Epithelial cell of proximal tubule (primary cell): ENCODE results near the gene ICAM4. TPM values are rescaled to one million over a fixed set of nuclear protein-coding genes. Genes with fewer than 3 reads are reported as not detected.

Source experiments
- DNase-seq: peaks from one replicate; pipeline ENCODE4 v3.0.0-alpha.2; 2011; ENCODE audit warnings: low read depth
- H3K4me3 ChIP-seq: 2 replicates; pipeline ENCODE4 v1.5.1; 2011; ENCODE audit warnings: low read depth, mild to moderate bottlenecking, low read length
- total RNA-seq: library from RNA; depleted of rRNA; stranded (reverse); fragments of >200 nt; gene quantifications from 2 replicates; pipeline ENCODE4 v1.2.3, GENCODE V29; 2015
- TF ChIP-seq, protein P1 (sequence below): conservative IDR thresholded peaks from 2 replicates; pipeline ENCODE4 v1.5.1; 2012; ENCODE audit warnings: low read depth, mild to moderate bottlenecking, low read length

The ICAM4 gene
- total RNA-seq, 1 donor from 2014 or later: not detected

DNA sequence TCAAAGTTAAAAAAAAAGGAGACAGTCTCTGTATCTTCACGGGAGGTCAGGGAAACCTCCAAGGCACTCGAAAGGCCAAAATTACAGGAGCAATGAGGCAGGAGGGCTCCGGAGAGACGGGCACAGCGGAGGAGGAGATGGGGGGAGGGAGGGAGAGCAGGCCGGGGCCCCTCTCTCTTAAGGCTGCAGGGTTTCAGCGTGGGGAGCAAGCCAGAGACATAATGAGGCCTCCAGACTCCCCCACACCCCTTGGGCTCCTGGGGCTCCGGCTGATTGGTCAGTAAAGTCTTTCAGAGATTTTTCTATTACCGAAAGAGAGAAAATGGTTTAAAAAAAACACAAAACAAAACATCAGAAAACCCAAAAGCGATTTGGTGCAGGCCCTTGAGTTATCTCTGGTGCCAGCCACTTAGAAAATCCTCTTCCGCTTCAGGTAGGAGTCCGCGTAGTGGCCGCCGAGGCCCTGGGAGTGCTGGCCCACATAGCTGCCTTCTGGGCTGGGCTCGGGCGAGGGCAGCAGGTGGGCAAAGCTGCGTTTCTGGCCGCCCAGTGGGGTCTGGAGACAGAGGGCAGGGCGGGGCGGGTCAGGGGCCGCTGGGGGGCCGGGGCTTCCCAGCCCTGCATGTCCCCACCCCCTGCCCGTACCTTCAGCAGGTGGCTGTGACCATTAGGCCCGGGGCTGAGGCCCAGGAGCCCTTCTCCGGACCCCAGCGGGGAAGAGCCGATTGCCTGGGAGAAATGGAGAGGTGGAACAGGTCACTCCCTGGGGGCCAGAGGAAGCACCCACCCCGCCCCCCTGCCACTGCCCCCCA lies 30.5 kb downstream of the ICAM4 start:
- H3K4me3 ChIP-seq: no peak overlapping the region
- DNase-seq: no peak
- TF ChIP-seq, protein P1, sequence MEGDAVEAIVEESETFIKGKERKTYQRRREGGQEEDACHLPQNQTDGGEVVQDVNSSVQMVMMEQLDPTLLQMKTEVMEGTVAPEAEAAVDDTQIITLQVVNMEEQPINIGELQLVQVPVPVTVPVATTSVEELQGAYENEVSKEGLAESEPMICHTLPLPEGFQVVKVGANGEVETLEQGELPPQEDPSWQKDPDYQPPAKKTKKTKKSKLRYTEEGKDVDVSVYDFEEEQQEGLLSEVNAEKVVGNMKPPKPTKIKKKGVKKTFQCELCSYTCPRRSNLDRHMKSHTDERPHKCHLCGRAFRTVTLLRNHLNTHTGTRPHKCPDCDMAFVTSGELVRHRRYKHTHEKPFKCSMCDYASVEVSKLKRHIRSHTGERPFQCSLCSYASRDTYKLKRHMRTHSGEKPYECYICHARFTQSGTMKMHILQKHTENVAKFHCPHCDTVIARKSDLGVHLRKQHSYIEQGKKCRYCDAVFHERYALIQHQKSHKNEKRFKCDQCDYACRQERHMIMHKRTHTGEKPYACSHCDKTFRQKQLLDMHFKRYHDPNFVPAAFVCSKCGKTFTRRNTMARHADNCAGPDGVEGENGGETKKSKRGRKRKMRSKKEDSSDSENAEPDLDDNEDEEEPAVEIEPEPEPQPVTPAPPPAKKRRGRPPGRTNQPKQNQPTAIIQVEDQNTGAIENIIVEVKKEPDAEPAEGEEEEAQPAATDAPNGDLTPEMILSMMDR: no peak

DNA sequence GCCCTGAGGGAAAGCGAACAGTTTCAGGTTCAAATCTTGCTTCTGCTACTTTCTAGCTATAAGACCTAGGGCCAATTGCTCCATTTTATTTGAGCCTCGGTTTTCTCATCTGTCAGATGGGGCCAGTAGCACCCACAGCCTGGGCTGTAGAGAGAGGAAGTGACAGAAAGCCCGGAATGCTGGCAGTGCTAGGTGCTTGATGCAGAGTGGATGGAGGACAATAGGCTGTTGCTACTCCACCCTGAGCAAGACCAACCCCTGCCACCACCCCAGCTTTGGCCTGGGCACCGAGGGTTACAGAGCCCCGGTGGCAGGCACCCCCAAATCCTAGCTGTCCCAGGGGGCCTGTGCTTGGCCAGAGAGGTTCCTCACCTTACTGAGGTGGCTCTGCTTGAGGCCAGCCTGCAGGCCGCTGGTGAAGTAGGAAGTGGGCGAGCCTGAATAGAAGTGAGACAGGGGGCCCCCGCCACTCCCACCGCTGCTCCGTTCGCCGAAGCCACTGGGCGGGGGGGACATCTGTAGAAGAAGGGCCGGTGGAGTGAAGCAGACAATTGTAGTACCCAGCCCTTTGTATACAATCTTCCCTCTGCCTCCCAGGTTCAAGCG lies 31.2 kb downstream of the ICAM4 start:
- no peak for DNase-seq
- TF ChIP-seq, protein P1: no peak
- no peak overlapping the region for H3K4me3 ChIP-seq

DNA sequence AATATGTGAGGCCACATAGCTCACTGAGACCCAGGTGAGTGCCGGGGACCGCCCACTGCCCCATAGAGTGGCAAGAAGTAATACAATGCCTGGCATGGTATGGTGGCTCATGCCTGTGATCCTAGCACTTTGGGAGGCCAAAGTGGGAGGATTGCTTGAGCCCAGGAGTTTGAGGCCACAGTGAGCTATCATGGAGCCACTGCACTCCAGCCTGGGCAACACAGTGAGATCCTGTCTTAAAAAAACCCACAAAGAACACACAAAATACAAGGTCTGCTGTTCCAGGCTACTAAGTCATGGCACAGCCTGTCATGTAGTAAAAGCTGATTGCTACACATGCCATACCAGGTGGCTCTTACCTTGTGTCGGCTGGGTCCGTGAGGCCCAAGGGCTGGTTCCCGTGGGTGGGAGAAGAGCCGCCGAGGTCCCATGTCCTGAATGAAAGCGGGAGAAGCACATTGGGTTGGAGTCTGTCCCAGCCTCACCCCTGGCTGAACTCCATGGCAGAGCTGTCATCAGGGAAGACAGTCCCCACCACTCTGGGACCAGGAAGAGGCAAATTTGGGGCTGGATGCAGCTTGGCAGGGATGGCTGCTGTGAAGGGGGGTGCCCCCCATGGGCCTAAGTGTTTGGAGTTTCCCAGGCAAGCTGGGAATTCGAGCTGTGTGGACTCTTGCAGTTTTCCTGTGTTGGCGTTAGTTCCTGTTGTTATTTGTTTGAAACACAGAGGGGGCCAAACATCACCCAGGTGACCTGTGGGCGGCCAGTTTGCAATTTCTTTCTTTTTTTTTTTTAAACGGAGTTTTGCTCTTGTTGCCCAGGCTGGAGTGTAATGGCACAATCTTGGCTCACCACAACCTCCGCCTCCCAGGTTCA lies 32.3 kb downstream of the ICAM4 start:
- no peak for DNase-seq
- no peak overlapping the region for H3K4me3 ChIP-seq
- TF ChIP-seq, protein P1: no peak

DNA sequence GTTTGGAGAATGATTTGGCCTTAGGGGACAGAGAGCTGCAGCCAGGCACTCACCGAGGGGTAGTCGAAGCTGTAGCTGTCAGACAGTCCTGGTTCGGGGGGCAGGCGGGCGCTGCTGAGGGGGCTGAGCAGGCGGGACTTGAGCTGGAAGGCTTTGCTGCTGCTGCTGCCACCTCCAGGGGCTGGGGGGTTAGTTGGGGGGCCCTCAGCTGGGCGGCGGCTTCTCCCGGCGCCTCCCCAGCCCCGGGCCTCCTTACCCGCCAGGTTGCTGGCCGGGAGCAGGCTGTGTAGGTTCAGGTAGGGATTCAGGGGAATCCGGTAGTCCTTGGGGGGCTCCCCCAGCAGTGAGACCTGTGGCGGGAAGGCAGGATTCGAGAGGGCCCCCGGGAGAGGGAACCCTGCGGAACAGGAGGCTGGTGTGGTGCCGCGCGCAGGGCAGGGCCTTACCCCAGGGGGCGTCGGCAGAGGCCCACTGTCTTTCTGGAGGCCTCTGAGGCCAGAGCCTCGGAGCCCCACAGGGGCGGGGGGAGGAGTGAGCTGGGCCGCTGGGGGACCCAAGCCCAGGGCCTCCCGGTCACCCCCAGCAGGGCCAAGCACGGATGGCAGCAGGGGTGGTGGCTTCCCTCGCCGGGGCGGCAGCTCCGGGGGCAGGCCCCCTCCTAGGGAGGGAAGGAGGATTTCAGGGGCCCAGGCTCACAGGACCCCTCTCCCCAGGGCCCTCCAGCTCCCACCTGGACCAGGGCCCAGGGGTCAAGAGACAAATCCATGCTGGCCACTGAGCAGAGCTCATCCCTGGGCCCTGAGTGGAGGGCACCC lies 34.1 kb downstream of the ICAM4 start:
- TF ChIP-seq, protein P1: no peak
- no peak for DNase-seq

DNA sequence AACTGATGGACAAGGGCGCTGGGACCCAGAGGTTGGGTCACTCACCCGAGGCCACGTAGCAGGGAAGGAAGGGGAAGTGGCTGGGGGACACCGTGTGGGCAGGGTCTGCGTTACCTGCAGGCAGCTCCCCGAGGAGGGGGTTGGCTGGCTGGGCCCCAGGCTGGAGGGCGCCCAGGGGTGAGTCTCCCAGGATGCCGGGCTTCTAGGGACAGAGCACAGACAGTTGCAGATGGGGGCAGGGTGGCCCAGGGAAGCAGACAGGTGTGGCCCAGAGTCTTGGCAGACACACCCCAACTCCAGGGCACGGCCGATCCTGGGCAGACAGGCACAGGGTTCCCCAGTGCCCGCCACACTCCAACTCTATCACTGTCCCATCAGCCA lies 34.7 kb downstream of the ICAM4 start:
- no peak for DNase-seq
- H3K4me3 ChIP-seq: no peak overlapping the region
- TF ChIP-seq, protein P1: no peak

More for the DNA sequence above, 34.1 kb downstream of the ICAM4 start:
- no peak overlapping the region for H3K4me3 ChIP-seq
